HG03457 (cell line): ENCODE measurements around the gene CCDC57.

ENCODE experiments used
- ATAC-seq: cut with Tn5 transposase; IDR thresholded peaks from one replicate; pipeline ENCODE4 v1.9.1; 2021; ENCODE audit warnings: moderate number of reproducible peaks; ENCODE audit not compliant: unreplicated experiment

CCDC57 gene

GRCh38 chr17:82236142-82236971 lies 23.7 kb upstream of the CCDC57 start:
- ATAC-seq: no peak

GRCh38 chr17:82235775-82236141 lies 23.1 kb upstream of the CCDC57 start:
- no peak for ATAC-seq

GRCh38 chr17:82235056-82235774 lies 22.6 kb upstream of the CCDC57 start:
- ATAC-seq: no peak

GRCh38 chr17:82234211-82235055 lies 21.8 kb upstream of the CCDC57 start:
- no peak for ATAC-seq

GRCh38 chr17:82232876-82233785 lies 20.5 kb upstream of the CCDC57 start:
- ATAC-seq: no peak

GRCh38 chr17:82232322-82232820 lies 19.7 kb upstream of the CCDC57 start:
- no peak for ATAC-seq

GRCh38 chr17:82231562-82232321 lies 19.1 kb upstream of the CCDC57 start:
- no peak for ATAC-seq

GRCh38 chr17:82231312-82231561 lies 18.6 kb upstream of the CCDC57 start:
- ATAC-seq: no peak

- no peak for ATAC-seq
Measured at GRCh38 chr17:82230609-82231311, 18.1 kb upstream of the CCDC57 start.

GRCh38 chr17:82229698-82230608 lies 17.3 kb upstream of the CCDC57 start:
- ATAC-seq: no peak

- ATAC-seq: no peak
Measured at GRCh38 chr17:82228842-82229697, 16.4 kb upstream of the CCDC57 start, which contains the start of gene SLC16A3. TSS of gene SLC16A3 (plus strand) at chr17:82229042. CDS start at chr17:82236009, 6,967 bp downstream.

GRCh38 chr17:82228278-82228841 lies 15.7 kb upstream of the CCDC57 start:
- no peak for ATAC-seq

- no peak for ATAC-seq
Measured at GRCh38 chr17:82227629-82228277, 15.1 kb upstream of the CCDC57 start.

GRCh38 chr17:82226809-82227628 lies 14.4 kb upstream of the CCDC57 start:
- ATAC-seq: no peak

- ATAC-seq: no peak
Measured at GRCh38 chr17:82226146-82226808, 13.6 kb upstream of the CCDC57 start.
